SK-N-SH (cell line): ENCODE data around the gene PARD3B. TPM values are rescaled to one million over a fixed set of nuclear protein-coding genes. Genes with fewer than 3 reads are reported as not detected.

Experiments used
- CTCF ChIA-PET: fragments of 300-600, 350-600 bp; formaldehyde crosslinking; extraction: SDS; loops from one replicate; lab custom pipeline; 2021; lab: Yijun Ruan, JAX
- POLR2A ChIA-PET: fragments of 350-600 bp; sonication (Branson Sonifier 250); formaldehyde crosslinking; extraction: SDS; loops from one replicate; lab custom pipeline; 2020; ENCODE audit warnings: antibody characterized with exemption, inconsistent platforms; lab: Yijun Ruan, JAX
- DNase-seq: peaks from one replicate; pipeline ENCODE4 v3.0.0; 2012
- H2AFZ ChIP-seq: fragments of 200-600 bp; sonication (generic); 2 replicates; pipeline ENCODE4 v1.8.1; 2016; ENCODE audit warnings: antibody characterized with exemption, mild to moderate bottlenecking, low read depth
- H3F3A ChIP-seq: fragments of 200-600 bp; sonication (generic); replicated peaks from 2 replicates; pipeline ENCODE3; 2016; ENCODE audit warnings: antibody characterized with exemption, mild to moderate bottlenecking; ENCODE audit not compliant: insufficient read depth
- H3K27ac ChIP-seq, 2 experiments: fragments of 200-500 bp in 1 of 2; fragments of 200-600 bp in 1 of 2; sonication (Bioruptor generic) in 1 of 2; sonication (generic), shearing (Covaris generic) in 1 of 2; 2 replicates each; pipeline versions ENCODE4 v1.5.1 to v1.6.1; 2014 to 2016; ENCODE audit warnings: low read depth in 2 of 2, inconsistent platforms in 1 of 2, low read length in 1 of 2, mild to moderate bottlenecking in 1 of 2, mixed read lengths in 1 of 2
- H3K27me3 ChIP-seq: fragments of 200-600 bp; sonication (generic), shearing (Covaris generic); 2 replicates; pipeline ENCODE4 v1.6.1; 2016; ENCODE audit warnings: mixed run types; ENCODE audit not compliant: insufficient read depth
- H3K36me3 ChIP-seq, 2 experiments: fragments of 200-500 bp in 1 of 2; fragments of 200-600 bp in 1 of 2; sonication (Bioruptor generic) in 1 of 2; sonication (generic) in 1 of 2; replicated peaks in 1 of 2; 2 replicates each; pipeline versions ENCODE3 to v1.5.1; 2014 to 2016; ENCODE audit warnings: low read length in 1 of 2, mild to moderate bottlenecking in 1 of 2; ENCODE audit not compliant: insufficient read depth in 2 of 2, control insufficient read depth in 1 of 2
- H3K4me1 ChIP-seq, 2 experiments: fragments of 200-500 bp in 1 of 2; fragments of 200-600 bp in 1 of 2; sonication (Bioruptor generic) in 1 of 2; sonication (generic), shearing (Covaris generic) in 1 of 2; 2 replicates each; pipeline versions ENCODE4 v1.5.1 to v1.6.1; 2014 to 2016; ENCODE audit warnings: low read depth in 1 of 2, low read length in 1 of 2, mixed run types in 1 of 2; ENCODE audit not compliant: insufficient read depth in 2 of 2, control insufficient read depth in 1 of 2
- H3K4me2 ChIP-seq: fragments of 200-600 bp; sonication (generic), shearing (Covaris generic); 2 replicates; pipeline ENCODE4 v1.6.1; 2017; ENCODE audit warnings: mixed run types
- H3K4me3 ChIP-seq, 2 experiments: fragments of 200-500 bp in 1 of 2; fragments of 200-600 bp in 1 of 2; sonication (Bioruptor generic) in 1 of 2; sonication (generic), shearing (Covaris generic) in 1 of 2; 2 replicates each; pipeline versions ENCODE4 v1.5.1 to v1.8.1; 2014 to 2016; ENCODE audit warnings: low read depth in 2 of 2, inconsistent platforms in 1 of 2, low read length in 1 of 2, mild to moderate bottlenecking in 1 of 2, mixed read lengths in 1 of 2, moderate library complexity in 1 of 2
- H3K79me2 ChIP-seq: fragments of 200-600 bp; sonication (generic); 2 replicates; pipeline ENCODE4 v1.8.1; 2017; ENCODE audit warnings: mild to moderate bottlenecking; ENCODE audit not compliant: insufficient read depth
- H3K9ac ChIP-seq: fragments of 200-600 bp; sonication (generic); 2 replicates; pipeline ENCODE4 v1.6.1; 2017; ENCODE audit warnings: mixed run types
- H3K9me2 ChIP-seq: fragments of 200-600 bp; sonication (generic); 2 replicates; pipeline ENCODE4 v1.6.1; 2017; ENCODE audit warnings: mixed run types
- H3K9me3 ChIP-seq: fragments of 200-600 bp; sonication (generic); 2 replicates; pipeline ENCODE4 v1.6.1; 2017; ENCODE audit warnings: mixed run types, mild to moderate bottlenecking, moderate library complexity
- H4K20me1 ChIP-seq: fragments of 200-600 bp; sonication (generic); 2 replicates; pipeline ENCODE4 v1.6.1; 2017; ENCODE audit warnings: mild to moderate bottlenecking, mixed run types; ENCODE audit not compliant: insufficient read depth
- CHD2 ChIP-seq: fragments of 150-350 bp; IDR thresholded peaks from 2 replicates; pipeline ENCODE4 v1.6.1; 2018; ENCODE audit warnings: low read length; ENCODE audit not compliant: partially characterized antibody
- EP300 ChIP-seq, 2 experiments: IDR thresholded peaks; 2 replicates each; pipeline versions ENCODE4 v1.4.0 to v1.6.1; 2012; ENCODE audit warnings: borderline replicate concordance in 1 of 2, low read depth in 1 of 2, low read length in 1 of 2
- GABPA ChIP-seq: IDR thresholded peaks from 2 replicates; pipeline ENCODE4 v1.4.0; 2012; ENCODE audit warnings: low read depth, mild to moderate bottlenecking
- GATA2 ChIP-seq: sonication (generic); formaldehyde crosslinking; IDR thresholded peaks from 2 replicates; pipeline ENCODE4 v1.5.0; 2020; ENCODE audit warnings: mild to moderate bottlenecking, missing genetic modification reagents
- JUND ChIP-seq: IDR thresholded peaks from 2 replicates; pipeline ENCODE4 v1.4.0; 2012
- POLR2AphosphoS5 ChIP-seq: IDR thresholded peaks from 2 replicates; pipeline ENCODE4 v1.6.1; 2012; ENCODE audit warnings: low read depth, low read length
- RAD21 ChIP-seq: IDR thresholded peaks from 2 replicates; pipeline ENCODE4 v1.6.1; 2012; ENCODE audit warnings: mild to moderate bottlenecking, low read length
- RCOR1 ChIP-seq: fragments of 150-350 bp; IDR thresholded peaks from 2 replicates; pipeline ENCODE4 v1.6.1; 2017; ENCODE audit warnings: antibody characterized with exemption, low read length
- RFX5 ChIP-seq: IDR thresholded peaks from 2 replicates; pipeline ENCODE4 v1.6.1; 2012; ENCODE audit warnings: mild to moderate bottlenecking, improper control_type of control experiment, low read length
- SMC3 ChIP-seq: IDR thresholded peaks from 2 replicates; pipeline ENCODE4 v1.6.1; 2012; ENCODE audit warnings: low read depth, low read length, improper control_type of control experiment
- TAF1 ChIP-seq: IDR thresholded peaks from 2 replicates; pipeline ENCODE4 v1.6.1; 2012; ENCODE audit warnings: low read depth, mild to moderate bottlenecking, low read length, moderate library complexity, borderline replicate concordance
- TCF12 ChIP-seq: IDR thresholded peaks from 2 replicates; pipeline ENCODE4 v1.4.0; 2012
- WGBS: methylation state at CpG from one replicate; pipeline ENCODE4 v1.1.6; 2017; ENCODE audit warnings: low lambda C conversion rate; 5-methylcytosine and 5-hydroxymethylcytosine counted together
- polyA plus RNA-seq, 3 experiments: library from polyadenylated mRNA; depleted of rRNA; stranded (reverse); fragments of >200 nt; gene quantifications; 2 replicates each; pipeline ENCODE4 v1.2.3, GENCODE V29; 2012
- TF ChIP-seq, protein P1 (sequence below): fragments of 150-350 bp; IDR thresholded peaks from 2 replicates; pipeline ENCODE4 v1.6.1; 2017; ENCODE audit warnings: antibody characterized with exemption, low read length, low read depth, borderline replicate concordance
- TF ChIP-seq, protein P2 (sequence below): IDR thresholded peaks from 2 replicates; pipeline ENCODE4 v1.6.1; 2012; ENCODE audit warnings: mild to moderate bottlenecking, low read depth, low read length, moderate library complexity
- TF ChIP-seq, protein P3 (sequence below): IDR thresholded peaks from 2 replicates; pipeline ENCODE4 v1.4.0; 2012; ENCODE audit warnings: low read depth, borderline replicate concordance
- TF ChIP-seq, protein P4 (sequence below): fragments of 200-600 bp; sonication (generic); IDR thresholded peaks from 2 replicates; pipeline ENCODE4 v1.6.1; 2017; ENCODE audit warnings: antibody characterized with exemption, mild to moderate bottlenecking, moderate library complexity

The PARD3B gene
- polyA plus RNA-seq, 1 of the 3 experiments (the other 2 are of a cell fraction) = 0.87 TPM

DNA sequence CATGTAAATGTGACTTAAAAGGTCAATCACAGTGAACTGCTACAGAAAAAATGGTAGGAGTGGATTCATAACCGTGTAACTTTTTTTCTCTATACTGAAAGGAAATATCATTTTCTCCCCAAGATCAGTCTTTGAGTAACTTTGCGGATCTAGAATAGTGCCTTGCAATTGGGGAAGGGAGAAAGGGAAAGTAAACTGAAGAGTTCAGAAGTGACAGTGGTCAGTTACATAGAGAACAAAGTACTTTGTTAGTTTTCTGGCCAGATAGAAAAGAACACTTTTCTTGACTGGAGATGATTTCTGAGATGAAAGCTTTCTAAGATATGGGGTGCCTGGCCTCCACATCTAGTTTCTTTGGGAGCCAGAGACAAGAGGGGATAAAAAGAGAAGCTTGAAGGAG is 26.6 kb downstream of the PARD3B start:
- Histone ChIP-seq H3K9me3 (no peaks in the 10 kb centered on the region), H3K9ac (no peak overlapping the region), H3K27me3 (no peaks in the 10 kb centered on the region), H3K36me3 (no peaks in the 10 kb centered on the region), H2AFZ (no peak overlapping the region), H3K9me2 (no peaks in the 10 kb centered on the region), H3K4me1 (no peaks in the 10 kb centered on the region), H3K79me2 (no peaks in the 10 kb centered on the region), H3K27ac (no peak overlapping the region)
- ChIA-PET POLR2A (no interaction called here), CTCF (no interaction called here)
- no peak for DNase-seq
- TF ChIP-seq RAD21 (no peak), GABPA (no peak), RCOR1 (no peak)
- TF ChIP-seq, protein P1, sequence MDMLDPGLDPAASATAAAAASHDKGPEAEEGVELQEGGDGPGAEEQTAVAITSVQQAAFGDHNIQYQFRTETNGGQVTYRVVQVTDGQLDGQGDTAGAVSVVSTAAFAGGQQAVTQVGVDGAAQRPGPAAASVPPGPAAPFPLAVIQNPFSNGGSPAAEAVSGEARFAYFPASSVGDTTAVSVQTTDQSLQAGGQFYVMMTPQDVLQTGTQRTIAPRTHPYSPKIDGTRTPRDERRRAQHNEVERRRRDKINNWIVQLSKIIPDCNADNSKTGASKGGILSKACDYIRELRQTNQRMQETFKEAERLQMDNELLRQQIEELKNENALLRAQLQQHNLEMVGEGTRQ = no peak
- TF ChIP-seq, protein P2, sequence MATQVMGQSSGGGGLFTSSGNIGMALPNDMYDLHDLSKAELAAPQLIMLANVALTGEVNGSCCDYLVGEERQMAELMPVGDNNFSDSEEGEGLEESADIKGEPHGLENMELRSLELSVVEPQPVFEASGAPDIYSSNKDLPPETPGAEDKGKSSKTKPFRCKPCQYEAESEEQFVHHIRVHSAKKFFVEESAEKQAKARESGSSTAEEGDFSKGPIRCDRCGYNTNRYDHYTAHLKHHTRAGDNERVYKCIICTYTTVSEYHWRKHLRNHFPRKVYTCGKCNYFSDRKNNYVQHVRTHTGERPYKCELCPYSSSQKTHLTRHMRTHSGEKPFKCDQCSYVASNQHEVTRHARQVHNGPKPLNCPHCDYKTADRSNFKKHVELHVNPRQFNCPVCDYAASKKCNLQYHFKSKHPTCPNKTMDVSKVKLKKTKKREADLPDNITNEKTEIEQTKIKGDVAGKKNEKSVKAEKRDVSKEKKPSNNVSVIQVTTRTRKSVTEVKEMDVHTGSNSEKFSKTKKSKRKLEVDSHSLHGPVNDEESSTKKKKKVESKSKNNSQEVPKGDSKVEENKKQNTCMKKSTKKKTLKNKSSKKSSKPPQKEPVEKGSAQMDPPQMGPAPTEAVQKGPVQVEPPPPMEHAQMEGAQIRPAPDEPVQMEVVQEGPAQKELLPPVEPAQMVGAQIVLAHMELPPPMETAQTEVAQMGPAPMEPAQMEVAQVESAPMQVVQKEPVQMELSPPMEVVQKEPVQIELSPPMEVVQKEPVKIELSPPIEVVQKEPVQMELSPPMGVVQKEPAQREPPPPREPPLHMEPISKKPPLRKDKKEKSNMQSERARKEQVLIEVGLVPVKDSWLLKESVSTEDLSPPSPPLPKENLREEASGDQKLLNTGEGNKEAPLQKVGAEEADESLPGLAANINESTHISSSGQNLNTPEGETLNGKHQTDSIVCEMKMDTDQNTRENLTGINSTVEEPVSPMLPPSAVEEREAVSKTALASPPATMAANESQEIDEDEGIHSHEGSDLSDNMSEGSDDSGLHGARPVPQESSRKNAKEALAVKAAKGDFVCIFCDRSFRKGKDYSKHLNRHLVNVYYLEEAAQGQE = no peak
- TF ChIP-seq, all 33 proteins: peak for 0
- no peaks in the 10 kb centered on the region for H4K20me1 ChIP-seq
- H3F3A ChIP-seq = no peaks in the 10 kb centered on the region
- no peak overlapping the region for H3K4me3 ChIP-seq
- WGBS = 85% methylated on average over 2 of the region's 2 CpGs
- H3K4me2 ChIP-seq = no peak overlapping the region

DNA sequence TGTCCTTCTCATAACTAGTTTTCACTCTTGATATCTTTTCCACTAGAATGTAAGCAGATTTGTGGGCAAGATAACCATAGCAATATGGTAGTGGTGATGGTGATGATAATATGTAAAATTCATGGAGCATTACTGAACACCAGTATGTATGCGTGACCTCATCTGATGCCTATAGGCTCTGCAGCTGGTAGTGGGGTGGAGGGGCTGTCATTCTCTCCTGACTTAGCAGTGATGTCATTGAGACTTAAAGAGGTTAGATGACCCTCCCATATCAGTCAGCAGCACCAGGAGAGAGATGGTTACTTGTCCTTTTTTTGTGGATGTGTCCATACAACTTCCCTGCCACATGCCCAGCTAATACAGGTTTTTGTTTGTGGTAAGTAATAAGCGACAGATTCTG is 27.9 kb downstream of the PARD3B start:
- no peak overlapping the region for H3K4me2 ChIP-seq
- CTCF ChIA-PET = interaction anchor here (1.0 kb wide), 1 partner anchor 139 kb away, joined by 3 read pairs; no protein-coding TSS in a partner anchor
- 66% methylated on average over 2 of the region's 2 CpGs for WGBS

More for the DNA sequence above, 27.9 kb downstream of the PARD3B start:
- no peaks in the 10 kb centered on the region for H3K36me3 ChIP-seq
- DNase-seq = no peak
- no peak overlapping the region for H3K27ac ChIP-seq
- H3K9ac ChIP-seq = no peak overlapping the region
- H3K9me3 ChIP-seq = no peaks in the 10 kb centered on the region
- H3K4me1 ChIP-seq = no peaks in the 10 kb centered on the region
- TF ChIP-seq GATA2 (CRISPR knock-in tag) (no peak), EP300 (IDR thresholded peaks at IDR 0.05; ENCODE audit: borderline replicate concordance in 1 of 2, low read depth in 1 of 2, low read length in 1 of 2) (no peak), TCF12 (no peak), RFX5 (no peak), SMC3 (no peak), RCOR1 (no peak), POLR2AphosphoS5 (no peak), CHD2 (no peak), TAF1 (no peak), JUND (no peak)
- TF ChIP-seq, protein P3, sequence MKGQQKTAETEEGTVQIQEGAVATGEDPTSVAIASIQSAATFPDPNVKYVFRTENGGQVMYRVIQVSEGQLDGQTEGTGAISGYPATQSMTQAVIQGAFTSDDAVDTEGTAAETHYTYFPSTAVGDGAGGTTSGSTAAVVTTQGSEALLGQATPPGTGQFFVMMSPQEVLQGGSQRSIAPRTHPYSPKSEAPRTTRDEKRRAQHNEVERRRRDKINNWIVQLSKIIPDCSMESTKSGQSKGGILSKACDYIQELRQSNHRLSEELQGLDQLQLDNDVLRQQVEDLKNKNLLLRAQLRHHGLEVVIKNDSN = no peak
- TF ChIP-seq, protein P4, sequence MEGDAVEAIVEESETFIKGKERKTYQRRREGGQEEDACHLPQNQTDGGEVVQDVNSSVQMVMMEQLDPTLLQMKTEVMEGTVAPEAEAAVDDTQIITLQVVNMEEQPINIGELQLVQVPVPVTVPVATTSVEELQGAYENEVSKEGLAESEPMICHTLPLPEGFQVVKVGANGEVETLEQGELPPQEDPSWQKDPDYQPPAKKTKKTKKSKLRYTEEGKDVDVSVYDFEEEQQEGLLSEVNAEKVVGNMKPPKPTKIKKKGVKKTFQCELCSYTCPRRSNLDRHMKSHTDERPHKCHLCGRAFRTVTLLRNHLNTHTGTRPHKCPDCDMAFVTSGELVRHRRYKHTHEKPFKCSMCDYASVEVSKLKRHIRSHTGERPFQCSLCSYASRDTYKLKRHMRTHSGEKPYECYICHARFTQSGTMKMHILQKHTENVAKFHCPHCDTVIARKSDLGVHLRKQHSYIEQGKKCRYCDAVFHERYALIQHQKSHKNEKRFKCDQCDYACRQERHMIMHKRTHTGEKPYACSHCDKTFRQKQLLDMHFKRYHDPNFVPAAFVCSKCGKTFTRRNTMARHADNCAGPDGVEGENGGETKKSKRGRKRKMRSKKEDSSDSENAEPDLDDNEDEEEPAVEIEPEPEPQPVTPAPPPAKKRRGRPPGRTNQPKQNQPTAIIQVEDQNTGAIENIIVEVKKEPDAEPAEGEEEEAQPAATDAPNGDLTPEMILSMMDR = no peak
- POLR2A ChIA-PET = no interaction called here
- no peaks in the 10 kb centered on the region for H3F3A ChIP-seq
- no peaks in the 10 kb centered on the region for H3K79me2 ChIP-seq
- no peak overlapping the region for H2AFZ ChIP-seq
- no peaks in the 10 kb centered on the region for H4K20me1 ChIP-seq
- H3K27me3 ChIP-seq = no peaks in the 10 kb centered on the region
- no peaks in the 10 kb centered on the region for H3K9me2 ChIP-seq
- no peak overlapping the region for H3K4me3 ChIP-seq
